Prostate gland (tissue), 2 donors: ENCODE measurements around the gene PGAM1.

Experiments
- CTCF ChIP-seq, 4 experiments: fragments of 200-600 bp in 2 of 4; fragments of 450-650 bp in 2 of 4; sonication (generic) in 2 of 4; IDR thresholded peaks; 1 replicate in 3 of 4; 2 replicates in 1 of 4; pipeline ENCODE4 v1.5.1; 2016 to 2019; ENCODE audit warnings: antibody characterized with exemption in 4 of 4, mild to moderate bottlenecking in 2 of 4, moderate library complexity in 2 of 4
- POLR2A ChIP-seq: fragments of 450-650 bp; IDR thresholded peaks from one replicate; pipeline ENCODE4 v1.6.1; 2016; ENCODE audit warnings: antibody characterized with exemption, mild to moderate bottlenecking

DNA sequence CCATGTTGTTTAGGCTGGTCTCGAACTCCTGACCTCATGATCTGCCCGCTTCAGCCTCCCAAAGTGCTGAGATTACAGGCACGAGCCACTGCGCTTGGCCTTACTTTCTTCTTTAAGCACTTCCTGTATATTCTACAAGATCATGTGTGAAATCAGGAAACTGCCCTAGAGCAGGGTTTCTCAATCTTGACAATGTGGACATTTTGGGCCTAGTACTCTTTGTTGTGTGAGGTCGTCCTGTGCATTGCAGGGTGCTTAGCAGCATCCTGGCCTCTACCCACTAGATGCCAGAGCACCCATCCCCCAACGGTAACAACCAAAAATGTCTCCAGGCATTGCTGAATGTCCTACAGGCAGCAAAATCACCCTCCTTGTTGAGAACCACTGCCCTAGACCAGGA lies 49.6 kb upstream of the PGAM1 start:
- TF ChIP-seq CTCF (IDR thresholded peaks at IDR 0.05): no peak
- TF ChIP-seq POLR2A: no peak
